ENCODE data around the gene ILRUN.
"Not testable (repeated sequence)": the region's sequence is repeated elsewhere in the genome, so short reads cannot be mapped to it uniquely, and the experiment has no call there.

Gene ILRUN

GRCh38 chr6:34696189-34696738, 303 bp downstream of the ILRUN start:
- DNase-seq = no peak

DNA sequence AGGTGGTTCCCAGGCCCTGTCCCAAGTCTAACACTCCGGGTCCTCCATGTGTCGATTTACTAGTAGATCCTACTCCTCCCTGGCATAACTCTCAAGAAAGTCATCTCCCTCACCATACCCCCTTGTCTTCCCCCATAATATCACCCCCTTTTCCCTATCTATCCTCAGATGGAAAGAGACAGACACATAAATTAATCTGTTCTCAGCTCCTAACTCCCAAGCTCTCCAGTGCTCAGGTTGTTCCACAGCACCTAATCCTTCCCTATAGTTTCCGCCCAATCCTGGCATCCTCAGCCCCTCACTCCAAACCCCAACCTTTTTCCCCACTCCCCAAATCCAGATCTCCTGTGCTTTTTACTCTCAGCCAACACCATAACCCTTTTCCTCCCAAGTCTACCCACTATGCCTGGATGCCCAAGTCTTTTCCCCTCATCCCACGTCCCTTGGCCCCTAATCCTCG, 808 bp downstream of the ILRUN start:
- no peak for DNase-seq

GRCh38 chr6:34692280-34692679, 4.3 kb downstream of the ILRUN start:
- DNase-seq = no peak

- no peak for DNase-seq
Observed at GRCh38 chr6:34689742-34690141, 6.8 kb downstream of the ILRUN start.

DNA sequence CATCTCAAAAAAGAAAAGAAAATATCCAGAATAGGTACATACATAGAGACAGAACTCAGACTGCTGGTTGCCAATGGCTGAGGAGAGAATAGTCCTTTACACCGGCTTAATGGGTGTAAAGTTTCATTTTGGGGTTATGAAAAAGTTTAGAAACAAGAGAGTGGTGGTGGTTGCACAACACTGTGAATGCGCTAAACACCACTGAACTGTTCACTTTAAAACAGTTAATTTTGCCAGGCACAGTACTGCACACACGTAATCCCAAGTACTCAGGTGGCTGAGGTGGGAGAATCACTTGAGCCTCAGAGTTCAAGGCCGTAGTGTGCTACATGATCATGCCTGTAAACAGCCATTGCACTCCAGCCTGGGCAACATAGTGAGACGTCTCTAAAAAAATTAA, 7.6 kb downstream of the ILRUN start:
- DNase-seq = no peak

- no peak for DNase-seq
Observed at GRCh38 chr6:34684919-34685318, 11.6 kb downstream of the ILRUN start.

- DNase-seq = no peak
Observed at GRCh38 chr6:34684364-34684763, 12.2 kb downstream of the ILRUN start.

DNA sequence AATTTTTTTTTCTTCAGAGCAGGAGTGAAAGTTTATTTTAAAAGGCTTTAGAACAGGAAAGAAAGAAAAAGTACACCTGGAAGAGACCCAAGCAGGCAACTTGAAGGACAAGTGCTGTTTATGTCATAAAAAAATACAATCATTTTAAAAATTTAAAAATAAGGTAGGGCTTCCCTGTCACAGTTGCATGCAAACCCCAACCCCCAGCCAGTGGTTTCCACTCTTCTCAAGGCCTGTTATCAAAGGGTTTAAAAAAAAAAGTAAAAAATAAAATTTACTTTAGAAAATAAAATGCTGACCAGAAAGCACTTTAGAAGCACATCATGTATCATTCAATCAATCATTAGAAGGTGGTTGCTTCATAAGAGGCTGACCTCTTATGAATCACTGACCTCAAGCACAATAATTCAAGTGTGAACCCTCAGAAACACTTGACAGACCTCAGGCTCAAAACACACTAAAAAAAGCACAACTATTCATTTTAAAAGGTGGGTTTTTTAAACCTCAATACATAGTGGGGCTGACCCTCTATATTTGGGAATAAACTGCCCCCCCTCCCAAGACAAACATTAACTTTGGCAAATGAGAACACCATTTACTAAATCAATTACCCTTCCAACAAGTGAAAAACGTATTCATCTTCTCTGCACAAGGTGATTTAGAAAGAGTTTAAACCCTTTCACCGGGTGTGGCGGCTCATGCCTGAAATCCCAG, 15.6 kb downstream of the ILRUN start:
- no peak for DNase-seq

DNA sequence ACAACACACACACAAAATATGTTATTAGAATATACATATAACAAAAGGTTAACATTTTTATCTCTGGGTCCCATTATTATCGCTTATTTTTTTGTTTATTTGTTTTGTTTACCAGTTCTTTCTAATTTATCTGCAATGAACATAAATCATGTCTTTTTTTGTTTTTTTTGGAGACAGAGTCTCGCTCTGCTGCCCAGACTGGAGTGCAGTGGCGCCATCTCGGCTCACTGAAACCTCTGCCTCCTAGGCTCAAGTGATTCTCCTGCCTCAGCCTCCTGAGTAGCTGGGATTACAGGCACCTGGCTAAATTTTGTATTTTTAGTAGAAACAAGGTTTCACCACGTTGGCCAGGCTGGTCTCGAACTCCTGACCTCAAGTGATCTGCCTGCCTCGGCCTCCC, 16.3 kb downstream of the ILRUN start:
- not testable (repeated sequence) for DNase-seq

DNA sequence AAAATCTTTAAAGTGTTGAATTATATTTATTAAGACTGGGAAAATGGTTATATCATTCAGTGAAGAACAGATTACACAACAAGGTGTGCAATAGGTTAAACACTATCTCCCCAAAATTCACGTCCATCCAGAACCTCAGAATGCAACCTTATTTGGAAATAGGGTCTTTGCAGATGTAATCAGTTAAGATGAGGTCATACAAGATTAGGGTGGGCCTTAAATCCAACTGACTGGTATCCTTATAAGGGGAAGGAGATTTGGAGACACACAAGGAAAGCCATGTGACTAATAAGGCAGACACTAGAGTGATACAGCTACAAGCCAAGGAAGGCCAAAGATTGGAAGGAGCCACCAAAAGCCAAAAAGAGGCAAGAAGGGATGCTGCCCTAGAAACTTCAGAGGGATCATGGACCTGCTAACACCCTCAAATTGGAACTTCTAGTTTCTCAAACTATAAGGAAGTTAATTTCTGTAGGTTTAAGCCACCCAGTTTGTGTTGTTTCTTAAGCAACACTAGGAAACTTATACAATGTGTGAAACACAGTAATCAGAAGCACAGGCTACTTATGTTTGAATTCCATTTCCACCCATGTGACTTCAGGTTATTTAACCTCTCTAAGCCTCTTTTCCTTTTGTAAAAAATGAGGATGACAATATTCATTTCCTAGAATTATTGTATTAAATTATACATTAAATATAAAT, 16.9 kb downstream of the ILRUN start:
- no peak for DNase-seq

DNA sequence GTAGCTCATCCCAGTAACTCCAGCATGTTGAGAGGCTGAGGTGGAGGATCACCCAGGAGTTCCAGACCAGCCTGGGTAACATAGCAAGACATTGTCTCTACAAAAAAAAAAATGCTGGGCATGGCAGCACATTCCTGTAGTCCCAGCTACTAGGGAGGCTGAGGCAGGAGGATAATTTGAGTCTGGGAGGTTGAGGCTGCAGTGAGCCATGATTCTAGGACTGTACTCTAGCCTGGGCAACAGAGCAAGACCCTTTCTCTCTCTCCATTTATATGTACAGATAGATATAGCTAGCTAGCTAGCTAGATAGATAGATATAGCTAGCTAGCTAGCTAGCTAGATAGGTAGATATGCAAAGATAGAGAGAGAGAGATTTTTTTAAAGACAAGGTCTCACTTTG, 20.4 kb downstream of the ILRUN start:
- DNase-seq = no peak

GRCh38 chr6:34674930-34675329, 21.6 kb downstream of the ILRUN start:
- DNase-seq = not testable (repeated sequence)

DNA sequence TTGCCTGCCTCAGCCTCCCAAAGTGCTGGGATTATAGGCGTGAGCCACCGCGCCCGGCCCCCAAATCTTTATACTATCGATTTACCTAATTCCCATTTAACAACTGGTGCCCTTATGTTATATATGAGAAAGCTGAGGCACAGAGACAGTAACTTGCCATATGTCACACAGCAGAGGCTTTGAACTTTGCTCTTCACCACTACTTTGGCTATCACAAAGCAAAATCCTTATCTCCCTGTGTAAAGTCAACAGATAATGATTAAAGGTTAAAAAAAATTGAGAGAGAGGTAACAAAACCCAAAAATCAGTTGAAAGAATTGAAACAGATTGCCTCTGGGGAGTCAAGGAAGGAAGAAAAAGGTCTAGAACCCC, 22.3 kb downstream of the ILRUN start:
- no peak for DNase-seq

GRCh38 chr6:34673064-34673463, 23.5 kb downstream of the ILRUN start:
- DNase-seq = no peak

DNA sequence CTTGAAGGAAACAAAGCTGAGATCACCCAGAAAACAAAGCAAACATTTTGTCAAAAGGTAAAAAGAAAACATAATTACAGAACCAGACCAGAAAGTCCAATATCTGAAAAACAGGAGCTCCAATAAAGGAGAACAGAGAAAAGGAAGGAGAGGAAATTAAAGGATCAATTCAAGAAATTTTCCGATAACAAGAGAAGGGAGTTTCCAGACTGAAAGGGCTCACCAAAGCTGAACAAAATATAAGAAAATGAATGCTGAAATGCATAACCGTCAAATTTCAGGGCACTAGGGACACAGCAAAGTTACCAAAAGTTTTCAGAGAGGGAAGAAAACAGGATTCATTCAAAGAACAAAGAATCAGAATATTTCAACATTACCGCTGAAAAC, 23.9 kb downstream of the ILRUN start:
- no peak for DNase-seq

GRCh38 chr6:34671801-34672656, 24.5 kb downstream of the ILRUN start:
- no peak for DNase-seq

GRCh38 chr6:34671367-34671766, 25.2 kb downstream of the ILRUN start:
- DNase-seq = no peak

GRCh38 chr6:34668799-34669198, 27.8 kb downstream of the ILRUN start:
- DNase-seq = not testable (repeated sequence)

DNA sequence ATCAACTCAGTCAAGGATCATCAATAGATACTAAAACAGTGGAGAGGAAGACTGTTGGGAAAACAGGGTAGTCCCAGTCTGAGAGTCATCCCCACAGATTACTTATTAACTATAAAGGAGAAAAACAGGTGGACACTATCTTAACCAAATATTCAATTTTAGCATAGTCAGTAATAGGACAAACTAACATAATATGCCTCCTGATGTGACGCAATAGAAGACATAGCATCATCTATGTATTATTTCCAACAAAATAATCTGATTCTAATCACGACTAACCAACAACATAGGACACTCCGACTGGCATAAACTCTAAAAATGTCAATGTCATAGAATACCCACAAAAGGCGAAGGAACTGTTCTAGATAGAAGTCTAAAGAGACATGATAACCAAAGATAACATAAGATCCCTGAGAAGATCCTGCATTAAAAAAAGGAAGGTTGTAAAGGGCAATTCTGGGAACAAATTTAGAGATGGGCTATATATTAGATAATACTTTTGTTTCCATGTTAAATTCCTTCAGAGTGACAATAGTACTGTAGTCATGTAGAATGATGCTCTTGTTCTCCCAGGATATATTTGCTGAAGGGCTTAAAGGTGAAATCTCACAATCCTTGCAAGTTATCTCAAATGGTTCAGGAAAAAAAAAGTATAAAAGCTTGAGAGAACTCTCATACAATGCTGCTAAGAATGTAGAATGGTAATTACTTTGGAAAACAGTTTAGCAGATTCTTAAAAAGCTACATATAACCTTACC, 28.9 kb downstream of the ILRUN start:
- DNase-seq = no peak

DNA sequence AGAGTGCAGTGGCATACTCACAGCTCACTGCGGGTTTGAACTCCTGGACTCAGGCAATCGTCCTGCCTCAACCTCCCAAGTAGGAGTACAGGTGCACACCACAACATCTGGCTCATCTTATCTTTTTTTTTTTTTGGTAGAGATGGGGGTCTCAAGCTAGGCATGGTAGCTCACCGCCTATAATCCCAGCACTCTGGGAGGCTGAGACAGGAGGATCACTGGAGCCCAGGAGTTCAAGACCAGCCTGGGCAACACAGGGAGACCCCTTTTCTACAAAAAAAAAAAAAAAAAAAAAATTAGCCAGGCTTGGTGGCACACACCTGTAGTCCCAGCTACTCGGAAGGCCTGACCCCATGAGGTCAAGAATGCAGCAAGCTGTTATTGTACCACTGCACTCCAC, 31.5 kb downstream of the ILRUN start:
- DNase-seq = no peak

GRCh38 chr6:34664256-34664971, 32.2 kb downstream of the ILRUN start:
- no peak for DNase-seq

GRCh38 chr6:34663831-34664255, 32.7 kb downstream of the ILRUN start:
- no peak for DNase-seq
